ENCODE data around the gene CSF1R.
"Not testable (repeated sequence)": the region's sequence is repeated elsewhere in the genome, so short reads cannot be mapped to it uniquely, and the experiment has no call there.

CSF1R gene

GRCh38 chr5:150053713-150054392 lies 32.5 kb downstream of the CSF1R start:
- DNase-seq: no peak

- DNase-seq: no peak
Observed at GRCh38 chr5:150052956-150053712, 33.2 kb downstream of the CSF1R start.

- no peak for DNase-seq
Observed at GRCh38 chr5:150052226-150052955, 34.0 kb downstream of the CSF1R start.

GRCh38 chr5:150051657-150052195 lies 34.6 kb downstream of the CSF1R start:
- no peak for DNase-seq

- DNase-seq: not testable (repeated sequence)
Observed at GRCh38 chr5:150050172-150050811, 36.1 kb downstream of the CSF1R start.

- no peak for DNase-seq
Observed at GRCh38 chr5:150046031-150046430, 40.3 kb downstream of the CSF1R start.

GRCh38 chr5:150045549-150045948 lies 40.8 kb downstream of the CSF1R start:
- no peak for DNase-seq

GRCh38 chr5:150044712-150045111 lies 41.6 kb downstream of the CSF1R start:
- DNase-seq: no peak

GRCh38 chr5:150044329-150044681 lies 42.0 kb downstream of the CSF1R start:
- no peak for DNase-seq

- DNase-seq: no peak
Observed at GRCh38 chr5:150043657-150044328, 42.6 kb downstream of the CSF1R start.

GRCh38 chr5:150042459-150042858 lies 43.9 kb downstream of the CSF1R start:
- no peak for DNase-seq

- no peak for DNase-seq
Observed at GRCh38 chr5:150038547-150038946, 47.8 kb downstream of the CSF1R start.

- no peak for DNase-seq
Observed at GRCh38 chr5:150036513-150036912, 49.8 kb downstream of the CSF1R start.

- DNase-seq: no peak
Observed at GRCh38 chr5:150035139-150035895, 51.0 kb downstream of the CSF1R start.

GRCh38 chr5:150034662-150035061 lies 51.7 kb downstream of the CSF1R start:
- DNase-seq: no peak

- DNase-seq: no peak
Observed at GRCh38 chr5:150033334-150033733, 53.0 kb downstream of the CSF1R start.

GRCh38 chr5:150028047-150028446 lies 58.3 kb downstream of the CSF1R start:
- DNase-seq: not testable (repeated sequence)

GRCh38 chr5:150026682-150027172 lies 59.6 kb downstream of the CSF1R start:
- DNase-seq: no peak

GRCh38 chr5:150024346-150024984 lies 61.9 kb downstream of the CSF1R start:
- DNase-seq: no peak

GRCh38 chr5:150023136-150023535 lies 63.2 kb downstream of the CSF1R start:
- DNase-seq: no peak

- no peak for DNase-seq
Observed at GRCh38 chr5:150022681-150023080, 63.7 kb downstream of the CSF1R start.

Measured in NCI-H146 (cell line).